Caco-2 (cell line): ENCODE data around the gene CEP170. TPM values are rescaled to one million over a fixed set of nuclear protein-coding genes. Genes with fewer than 3 reads are reported as not detected.

Experiments used
- BruUV-seq: library from RNA; stranded (reverse); fragments of 400-500 nt; replicated peaks from 2 replicates; lab custom pipeline; 2021; lab: Mats Ljungman, UMichigan
- CTCF ChIA-PET: fragments of 300-600 bp; sonication (Branson Sonifier 250); formaldehyde crosslinking; loops from one replicate; lab custom pipeline; 2022; ENCODE audit warnings: antibody characterized with exemption; lab: Charles Lee
- POLR2A ChIA-PET: fragments of 300-600 bp; sonication (Branson Sonifier 250); formaldehyde crosslinking; loops from one replicate; lab custom pipeline; 2022; ENCODE audit warnings: antibody characterized with exemption; lab: Charles Lee
- DNase-seq, 2 experiments: peaks; one replicate each; pipeline versions ENCODE4 v3.0.0 to v3.0.0-alpha.2; 2020 to 2022
- H3K27me3 ChIP-seq: replicated peaks from 2 replicates; pipeline ENCODE4 v1.6.0; 2011; ENCODE audit warnings: low read length; ENCODE audit not compliant: control insufficient read depth, insufficient read depth
- H3K36me3 ChIP-seq: 2 replicates; pipeline ENCODE4 v1.5.1; 2011; ENCODE audit warnings: low read length; ENCODE audit not compliant: control insufficient read depth, insufficient read depth
- H3K4me1 ChIP-seq: fragments of 250-450 bp; sonication (Bioruptor Pico); 2 replicates; pipeline ENCODE4 v1.5.1; 2020; ENCODE audit warnings: mild to moderate bottlenecking
- H3K4me3 ChIP-seq: 2 replicates; pipeline ENCODE4 v1.5.1; 2011; ENCODE audit warnings: low read depth, mild to moderate bottlenecking, control low read depth, low read length
- H3K9me3 ChIP-seq: fragments of 250-450 bp; sonication (Bioruptor Pico); 2 replicates; pipeline ENCODE4 v1.5.1; 2020; ENCODE audit warnings: mild to moderate bottlenecking, moderate library complexity
- H3K27ac Mint-ChIP-seq: one replicate; pipeline ENCODE4 v1.8.0; 2022; ENCODE audit warnings: mixed read lengths; ENCODE audit not compliant: unreplicated experiment
- H3K27me3 Mint-ChIP-seq: one replicate; pipeline ENCODE4 v1.8.0; 2022; ENCODE audit warnings: mixed read lengths; ENCODE audit not compliant: insufficient read depth, unreplicated experiment
- H3K36me3 Mint-ChIP-seq: one replicate; pipeline ENCODE4 v1.8.0; 2022; ENCODE audit warnings: mild to moderate bottlenecking, mixed read lengths; ENCODE audit not compliant: insufficient read depth, unreplicated experiment
- H3K4me1 Mint-ChIP-seq: one replicate; pipeline ENCODE4 v1.8.0; 2022; ENCODE audit warnings: low read depth, mixed read lengths; ENCODE audit not compliant: unreplicated experiment
- H3K4me3 Mint-ChIP-seq: one replicate; pipeline ENCODE4 v1.8.0; 2022; ENCODE audit warnings: mild to moderate bottlenecking, moderate library complexity, mixed read lengths; ENCODE audit not compliant: unreplicated experiment
- H3K9me3 Mint-ChIP-seq: one replicate; pipeline ENCODE4 v1.8.0; 2022; ENCODE audit warnings: mixed read lengths; ENCODE audit not compliant: unreplicated experiment
- CTCF ChIP-seq, 2 experiments: fragments of 200-600 bp in 1 of 2; IDR thresholded peaks; 1 replicate in 1 of 2; 2 replicates in 1 of 2; pipeline versions ENCODE4 v1.5.1 to v1.8.0; 2011 to 2022; ENCODE audit warnings: antibody characterized with exemption in 1 of 2, control low read depth in 1 of 2, inconsistent platforms in 1 of 2, low read depth in 1 of 2, low read length in 1 of 2, mild to moderate bottlenecking in 1 of 2, moderate library complexity in 1 of 2; ENCODE audit not compliant: insufficient read depth in 1 of 2, severe bottlenecking in 1 of 2, unreplicated experiment in 1 of 2
- intact Hi-C: fragments of 100-400 bp; cut with micrococcal nuclease; formaldehyde crosslinking; loops from one replicate; pipeline ENCODE4 v1.10.0; 2022; ENCODE audit not compliant: unreplicated experiment
- total RNA-seq: library from RNA; stranded (reverse); gene quantifications from 2 replicates; pipeline ENCODE4 v1.2.3, GENCODE V29; 2022

The CEP170 gene
- total RNA-seq, 1 experiment from 2014 or later, result 22.4 TPM

- H3K9me3 ChIP-seq, result no peaks in the 10 kb centered on the region
- no TSS peak for BruUV-seq
- Mint-ChIP-seq H3K27ac (no peak overlapping the region), H3K9me3 (no peaks in the 10 kb centered on the region), H3K27me3 (no peaks in the 10 kb centered on the region), H3K4me3 (no peak overlapping the region), H3K4me1 (peaks cover 6% of the 10 kb centered on the region), H3K36me3 (peaks cover 8% of the 10 kb centered on the region)
- intact Hi-C loops, result no loop called here
- DNase-seq, result no peak
- ChIA-PET POLR2A (no interaction called here), CTCF (no interaction called here)
- H3K4me3 ChIP-seq, result no peak overlapping the region
- no peaks in the 10 kb centered on the region for H3K27me3 ChIP-seq
- TF ChIP-seq CTCF (IDR thresholded peaks at IDR 0.05; ENCODE audit: insufficient read depth in 1 of 2, low read depth in 1 of 2, low read length in 1 of 2, severe bottlenecking in 1 of 2, unreplicated experiment in 1 of 2), result no peak
- no peaks in the 10 kb centered on the region for H3K36me3 ChIP-seq
- 0 out of 2 replicates have a peak, but pooled peaks cover 7% of the 10 kb centered on the region for H3K4me1 ChIP-seq
Measured at GRCh38 chr1:243287123-243287460, 32.0 kb upstream of the CEP170 start.

GRCh38 chr1:243286409-243287122 lies 31.5 kb upstream of the CEP170 start:
- no peak for TF ChIP-seq CTCF (IDR thresholded peaks at IDR 0.05; ENCODE audit: insufficient read depth in 1 of 2, low read depth in 1 of 2, low read length in 1 of 2, severe bottlenecking in 1 of 2, unreplicated experiment in 1 of 2)
- no peak overlapping the region for H3K4me3 ChIP-seq
- no TSS peak for BruUV-seq
- no peaks in the 10 kb centered on the region for H3K9me3 ChIP-seq
- no peaks in the 10 kb centered on the region for H3K9me3 Mint-ChIP-seq
- intact Hi-C loops, result no loop called here
- peaks cover 6% of the 10 kb centered on the region for H3K4me1 Mint-ChIP-seq
- DNase-seq, result no peak
- no peaks in the 10 kb centered on the region for H3K36me3 ChIP-seq
- ChIA-PET CTCF (no interaction called here), POLR2A (no interaction called here)
- peaks cover 8% of the 10 kb centered on the region for H3K36me3 Mint-ChIP-seq
- no peaks in the 10 kb centered on the region for H3K27me3 Mint-ChIP-seq
- no peaks in the 10 kb centered on the region for H3K27me3 ChIP-seq
- 0 out of 2 replicates have a peak, but pooled peaks cover 7% of the 10 kb centered on the region for H3K4me1 ChIP-seq
- no peak overlapping the region for H3K4me3 Mint-ChIP-seq
- no peak overlapping the region for H3K27ac Mint-ChIP-seq

- H3K4me1 ChIP-seq, result 0 out of 2 replicates have a peak, but pooled peaks cover 7% of the 10 kb centered on the region
- no peaks in the 10 kb centered on the region for H3K9me3 Mint-ChIP-seq
- peaks cover 8% of the 10 kb centered on the region for H3K36me3 Mint-ChIP-seq
- no peak overlapping the region for H3K4me3 ChIP-seq
- no peak for DNase-seq
- no peaks in the 10 kb centered on the region for H3K36me3 ChIP-seq
- H3K27me3 Mint-ChIP-seq, result no peaks in the 10 kb centered on the region
- no peaks in the 10 kb centered on the region for H3K9me3 ChIP-seq
- intact Hi-C loops, result no loop called here
- ChIA-PET POLR2A (no interaction called here), CTCF (no interaction called here)
- BruUV-seq, result no TSS peak
- H3K4me1 Mint-ChIP-seq, result peaks cover 6% of the 10 kb centered on the region
- H3K27ac Mint-ChIP-seq, result no peak overlapping the region
- no peak for TF ChIP-seq CTCF (IDR thresholded peaks at IDR 0.05; ENCODE audit: insufficient read depth in 1 of 2, low read depth in 1 of 2, low read length in 1 of 2, severe bottlenecking in 1 of 2, unreplicated experiment in 1 of 2)
- H3K4me3 Mint-ChIP-seq, result no peak overlapping the region
- no peaks in the 10 kb centered on the region for H3K27me3 ChIP-seq
Measured at GRCh38 chr1:243281672-243282071, 26.6 kb upstream of the CEP170 start.
